ENCODE measurements around the gene DGKH. TPM values are rescaled to one million over a fixed set of nuclear protein-coding genes. Genes with fewer than 3 reads are reported as not detected.
A peak's percentile ranks its signal among the peaks of the same experiment; 100 is the strongest.

DGKH gene
- total RNA-seq, 1 donor from 2014 or later = 16.8 TPM

- Histone ChIP-seq H3K4me3 (ENCODE audit: low read depth, low read length) (peak overlapping the region; percentile 16), H3K27me3 (ENCODE audit: control insufficient read depth, insufficient read depth, low read length) (no peaks in the 10 kb centered on the region), H3K36me3 (ENCODE audit: control insufficient read depth, insufficient read depth, low read length) (no peaks in the 10 kb centered on the region)
- TF ChIP-seq CTCF (IDR thresholded peaks at IDR 0.05; ENCODE audit: insufficient read depth, low read length, severe bottlenecking) = no peak
- DNase-seq (ENCODE audit: low read depth) (no peak), FAIRE-seq (no peak)
Measured at GRCh38 chr13:42011601-42012350, 36.7 kb upstream of the DGKH start.

- Histone ChIP-seq H3K36me3 (ENCODE audit: control insufficient read depth, insufficient read depth, low read length) (no peaks in the 10 kb centered on the region), H3K4me3 (ENCODE audit: low read depth, low read length) (no peak overlapping the region), H3K27me3 (ENCODE audit: control insufficient read depth, insufficient read depth, low read length) (no peaks in the 10 kb centered on the region)
- no peak for TF ChIP-seq CTCF (IDR thresholded peaks at IDR 0.05; ENCODE audit: insufficient read depth, low read length, severe bottlenecking)
- FAIRE-seq (no peak), DNase-seq (ENCODE audit: low read depth) (no peak)
Measured at GRCh38 chr13:42014119-42014518, 34.3 kb upstream of the DGKH start.

- H3K4me3 ChIP-seq (ENCODE audit: low read depth, low read length) = no peak overlapping the region
- no peak for TF ChIP-seq CTCF (IDR thresholded peaks at IDR 0.05; ENCODE audit: insufficient read depth, low read length, severe bottlenecking)
- no peak for FAIRE-seq
- no peaks in the 10 kb centered on the region for H3K36me3 ChIP-seq (ENCODE audit: control insufficient read depth, insufficient read depth, low read length)
- no peaks in the 10 kb centered on the region for H3K27me3 ChIP-seq (ENCODE audit: control insufficient read depth, insufficient read depth, low read length)
- DNase-seq (ENCODE audit: low read depth) = no peak
Measured at GRCh38 chr13:42017264-42017663, 31.2 kb upstream of the DGKH start.

GRCh38 chr13:42021851-42022250, 26.6 kb upstream of the DGKH start:
- no peak for DNase-seq (ENCODE audit: low read depth)
- no peaks in the 10 kb centered on the region for H3K27me3 ChIP-seq (ENCODE audit: control insufficient read depth, insufficient read depth, low read length)
- FAIRE-seq = peak; percentile 62
- TF ChIP-seq CTCF (IDR thresholded peaks at IDR 0.05; ENCODE audit: insufficient read depth, low read length, severe bottlenecking) = no peak
- H3K4me3 ChIP-seq (ENCODE audit: low read depth, low read length) = no peak overlapping the region
- no peaks in the 10 kb centered on the region for H3K36me3 ChIP-seq (ENCODE audit: control insufficient read depth, insufficient read depth, low read length)

GRCh38 chr13:42022336-42022735, 26.1 kb upstream of the DGKH start:
- Histone ChIP-seq H3K4me3 (ENCODE audit: low read depth, low read length) (no peak overlapping the region), H3K27me3 (ENCODE audit: control insufficient read depth, insufficient read depth, low read length) (no peaks in the 10 kb centered on the region), H3K36me3 (ENCODE audit: control insufficient read depth, insufficient read depth, low read length) (no peaks in the 10 kb centered on the region)
- FAIRE-seq (no peak), DNase-seq (ENCODE audit: low read depth) (no peak)
- no peak for TF ChIP-seq CTCF (IDR thresholded peaks at IDR 0.05; ENCODE audit: insufficient read depth, low read length, severe bottlenecking)

All from bronchial epithelial cell (primary cell).